NAMALWA (cell line): ENCODE data around the gene SST.
A peak's percentile ranks its signal among the peaks of the same experiment; 100 is the strongest.
"Not testable (repeated sequence)": the region's sequence is repeated elsewhere in the genome, so short reads cannot be mapped to it uniquely, and the experiment has no call there.

Experiments
- DNase-seq: peaks from one replicate; pipeline ENCODE4 v3.0.0-alpha.2; 2015; ENCODE audit warnings: low spot score

The SST gene

GRCh38 chr3:187684444-187684843 lies 14.2 kb upstream of the SST start:
- DNase-seq = no peak

GRCh38 chr3:187681756-187682155 lies 11.6 kb upstream of the SST start:
- DNase-seq = not testable (repeated sequence)

- peak; percentile 79 for DNase-seq
Observed at GRCh38 chr3:187679638-187680396, 9.6 kb upstream of the SST start.

- DNase-seq = peak; percentile 75
Observed at GRCh38 chr3:187678726-187679268, 8.6 kb upstream of the SST start.

- no peak for DNase-seq
Observed at GRCh38 chr3:187677604-187678003, 7.4 kb upstream of the SST start.

GRCh38 chr3:187673012-187673411 lies 2.8 kb upstream of the SST start:
- no peak for DNase-seq

- no peak for DNase-seq
Observed at GRCh38 chr3:187667526-187667925, 2.7 kb downstream of the SST start.

- DNase-seq = no peak
Observed at GRCh38 chr3:187665764-187666402, 4.3 kb downstream of the SST start.

GRCh38 chr3:187665010-187665409 lies 5.2 kb downstream of the SST start:
- DNase-seq = no peak

GRCh38 chr3:187662848-187663409 lies 7.3 kb downstream of the SST start:
- DNase-seq = no peak

GRCh38 chr3:187661267-187661666 lies 8.9 kb downstream of the SST start:
- DNase-seq = no peak

GRCh38 chr3:187651282-187651681 lies 18.9 kb downstream of the SST start:
- DNase-seq = no peak

GRCh38 chr3:187648177-187648576 lies 22.0 kb downstream of the SST start:
- DNase-seq = no peak

GRCh38 chr3:187646906-187647660 lies 23.1 kb downstream of the SST start:
- DNase-seq = no peak

GRCh38 chr3:187645379-187645778 lies 24.8 kb downstream of the SST start:
- not testable (repeated sequence) for DNase-seq

- no peak for DNase-seq
Observed at GRCh38 chr3:187642861-187643260, 27.3 kb downstream of the SST start.

- no peak for DNase-seq
Observed at GRCh38 chr3:187641320-187642016, 28.7 kb downstream of the SST start.

- DNase-seq = no peak
Observed at GRCh38 chr3:187640569-187641059, 29.6 kb downstream of the SST start.

- DNase-seq = no peak
Observed at GRCh38 chr3:187639927-187640568, 30.1 kb downstream of the SST start.

GRCh38 chr3:187636528-187636927 lies 33.7 kb downstream of the SST start:
- no peak for DNase-seq

- DNase-seq = no peak
Observed at GRCh38 chr3:187630404-187630803, 39.8 kb downstream of the SST start.
